Hippocampal formation (tissue), 2 donors: ENCODE results near the gene LIFR.
"Not testable (repeated sequence)": the region's sequence is repeated elsewhere in the genome, so short reads cannot be mapped to it uniquely, and the experiment has no call there.

ENCODE experiments used
- DNase-seq, 2 donors: peaks; one replicate each; lab custom pipeline; 2025; lab: John Stamatoyannopoulos, UW

LIFR gene

GRCh38 chr5:38581597-38581996 lies 25.2 kb upstream of the LIFR start:
- no peak for DNase-seq

DNA sequence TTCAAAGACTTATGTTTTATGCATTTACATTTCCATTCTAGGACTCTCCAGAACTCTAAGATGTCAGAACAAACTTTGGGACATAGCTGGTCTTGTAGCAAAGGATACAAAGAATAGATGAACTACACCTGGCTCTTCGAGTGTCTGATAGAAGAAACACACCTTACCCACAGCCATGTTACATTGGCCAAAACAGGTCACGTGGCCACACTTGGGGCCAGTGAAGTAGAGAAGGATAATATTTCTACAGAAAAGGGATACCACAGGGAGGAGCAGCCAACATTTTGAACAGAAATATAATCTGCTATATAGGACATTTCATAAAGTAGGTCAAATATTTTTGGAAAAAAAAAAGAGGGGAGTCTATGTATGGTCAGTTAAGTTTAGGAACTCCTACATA lies 22.7 kb upstream of the LIFR start:
- no peak for DNase-seq

GRCh38 chr5:38576961-38577684 lies 20.7 kb upstream of the LIFR start:
- DNase-seq = no peak

DNA sequence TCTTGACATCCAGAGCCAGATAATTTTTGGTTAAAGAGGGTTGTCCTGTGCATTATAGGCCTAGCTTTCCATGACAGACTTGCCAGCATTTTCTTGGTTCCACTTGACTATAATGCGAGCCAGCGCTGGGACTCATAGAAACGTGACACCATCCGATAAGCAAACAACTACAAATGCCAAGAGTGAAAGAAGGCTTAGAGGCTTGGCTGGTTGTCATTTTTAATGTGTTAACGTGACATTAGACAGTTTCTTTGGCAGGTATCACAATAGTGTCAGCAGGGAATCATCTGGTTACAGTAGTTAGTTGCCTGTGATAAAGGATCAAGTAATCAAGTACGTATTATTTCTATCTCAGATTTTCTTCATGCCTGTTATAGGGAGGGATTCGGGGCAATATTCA lies 20.0 kb upstream of the LIFR start:
- DNase-seq = no peak

GRCh38 chr5:38575476-38575875 lies 19.0 kb upstream of the LIFR start:
- DNase-seq = no peak

- DNase-seq = no peak
Observed at GRCh38 chr5:38574009-38574408, 17.6 kb upstream of the LIFR start.

GRCh38 chr5:38573521-38573920 lies 17.1 kb upstream of the LIFR start:
- no peak for DNase-seq

DNA sequence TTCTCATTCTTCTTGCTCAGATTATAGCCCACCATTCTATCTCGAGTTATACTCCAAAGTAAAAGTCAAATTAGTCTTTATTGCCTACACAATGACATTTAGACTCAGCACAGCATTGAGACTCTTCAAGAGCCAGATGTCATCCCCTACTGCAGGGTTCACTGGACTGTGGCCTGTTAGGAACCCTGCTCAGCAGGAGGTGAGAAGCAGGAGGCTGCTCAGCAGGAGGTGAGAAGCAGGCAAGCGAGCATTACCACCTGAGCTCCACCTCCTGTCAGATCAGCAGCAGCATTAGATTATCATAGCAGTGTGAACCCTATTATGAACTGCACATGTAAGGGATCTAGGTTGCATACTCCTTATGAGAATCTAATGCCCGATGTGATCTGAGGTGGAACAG lies 12.7 kb upstream of the LIFR start:
- DNase-seq = no peak

GRCh38 chr5:38567306-38567705 lies 10.9 kb upstream of the LIFR start:
- DNase-seq = not testable (repeated sequence)

GRCh38 chr5:38563624-38564023 lies 7.2 kb upstream of the LIFR start:
- no peak for DNase-seq

DNA sequence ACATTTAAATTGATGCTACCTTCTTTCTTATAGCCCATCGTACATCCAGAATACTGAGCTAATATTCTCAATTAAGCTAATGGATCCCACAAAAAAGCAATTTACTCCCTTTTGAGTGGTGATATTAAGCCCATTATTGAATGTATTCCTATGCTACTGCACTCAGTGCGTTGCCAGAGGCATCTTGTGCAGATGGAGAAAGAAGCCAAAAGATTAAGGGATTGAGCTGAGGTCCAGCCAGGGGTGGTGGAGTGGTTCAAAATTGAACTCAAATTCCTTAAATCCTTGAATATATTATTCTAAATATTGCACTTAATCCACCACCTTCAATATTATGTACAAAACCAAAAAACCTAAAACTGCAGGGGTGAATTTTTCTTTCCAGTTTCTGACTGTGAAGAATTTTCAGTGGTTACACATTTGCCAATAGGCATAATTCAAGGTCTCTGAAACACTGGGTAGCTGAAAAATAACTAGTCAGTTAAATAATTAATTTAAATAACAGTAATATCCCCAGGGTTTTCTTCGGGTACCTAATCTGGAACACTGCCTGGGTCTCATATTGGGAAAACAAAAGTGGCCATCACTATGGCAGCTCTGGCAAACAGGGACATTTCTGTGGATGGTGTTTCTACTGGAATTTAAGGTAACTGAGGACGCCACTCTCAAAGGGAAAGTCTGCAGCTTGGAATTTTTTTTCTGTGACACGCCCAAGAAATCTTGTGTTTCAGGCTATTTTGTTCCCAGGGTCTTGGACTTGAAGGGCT lies 6.2 kb upstream of the LIFR start:
- no peak for DNase-seq

GRCh38 chr5:38559428-38559827 lies 3.0 kb upstream of the LIFR start:
- no peak for DNase-seq

DNA sequence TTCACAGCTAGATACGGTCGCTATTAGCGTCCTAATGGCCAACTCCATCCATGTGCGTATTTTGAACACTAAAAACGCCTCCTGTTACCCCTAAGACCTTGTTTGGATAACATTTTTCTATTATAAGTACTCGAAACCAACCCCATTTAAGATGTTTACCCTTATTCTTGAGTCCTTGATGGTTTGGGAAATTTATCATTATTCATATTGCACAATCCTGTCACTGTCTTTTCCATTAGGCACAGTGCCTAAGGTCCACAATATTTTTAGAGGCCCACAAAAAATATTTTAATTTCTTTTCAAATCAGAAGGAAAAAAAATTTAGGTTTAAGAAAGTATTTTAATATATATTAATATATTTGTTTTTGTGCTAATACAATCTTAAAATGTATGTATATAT lies 1.3 kb upstream of the LIFR start:
- DNase-seq = no peak

GRCh38 chr5:38557308-38557710 lies 863 bp upstream of the LIFR start:
- DNase-seq = no peak

DNA sequence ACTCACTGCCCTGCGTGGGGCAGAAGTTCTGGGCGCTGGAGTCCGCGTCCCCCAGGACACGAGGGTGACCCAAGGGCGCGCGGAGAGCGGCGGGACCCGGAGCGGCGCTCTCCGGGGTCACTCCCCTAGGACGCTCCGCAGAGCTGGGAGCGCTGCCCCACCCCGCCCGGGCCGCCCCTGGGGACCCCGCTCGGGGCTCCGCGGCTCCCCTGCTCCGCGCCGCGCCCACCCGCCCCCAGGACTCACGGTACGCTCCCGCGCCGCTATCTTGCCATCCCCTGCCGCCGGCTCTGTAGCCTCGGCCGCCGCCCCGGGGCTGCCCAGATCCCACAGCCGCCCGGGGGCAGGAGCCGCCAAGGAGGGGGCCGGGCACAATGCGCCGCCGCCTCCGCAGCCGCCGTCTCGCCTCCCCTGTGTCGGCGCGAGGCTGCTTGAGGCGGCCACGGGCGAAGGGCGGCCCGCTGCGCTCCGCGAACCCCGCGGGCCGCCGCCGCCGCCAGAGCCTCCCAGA lies 303 bp downstream of the LIFR start:
- peak in 1 of 2 donors; percentile 56 for DNase-seq

- peak in 1 of 2 donors; percentile 55 for DNase-seq
Observed at GRCh38 chr5:38555354-38556087, 925 bp downstream of the LIFR start.

- no peak for DNase-seq
Observed at GRCh38 chr5:38554861-38555260, 1.6 kb downstream of the LIFR start.

GRCh38 chr5:38554403-38554802 lies 2.0 kb downstream of the LIFR start:
- DNase-seq = no peak

DNA sequence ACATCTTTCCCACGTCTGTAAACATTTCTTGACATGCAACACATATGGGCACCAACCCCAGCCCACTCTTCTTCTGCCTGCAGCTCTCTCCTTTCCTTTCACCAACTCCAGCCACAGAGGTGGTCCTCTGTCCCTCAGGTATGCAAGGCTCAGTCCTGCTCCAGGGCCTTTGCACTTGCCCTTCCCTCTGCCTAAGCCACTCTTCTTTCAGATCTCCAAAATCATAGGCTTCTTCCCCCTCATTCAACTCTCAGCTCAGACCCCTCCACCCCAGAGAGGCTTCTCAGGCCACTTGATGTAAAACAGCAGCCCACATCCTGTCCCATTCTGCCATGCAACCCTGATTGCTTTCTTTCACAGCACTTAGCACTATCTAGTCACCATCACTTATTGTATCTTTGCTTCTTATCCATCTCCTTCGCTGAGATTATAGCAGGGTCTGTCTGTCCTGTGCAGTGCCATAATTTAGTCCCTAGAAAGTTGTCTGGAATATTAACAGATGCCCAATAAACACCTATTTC lies 3.4 kb downstream of the LIFR start:
- DNase-seq = no peak

- DNase-seq = peak in 1 of 2 donors; percentile 61
Observed at GRCh38 chr5:38551030-38552017, 5.1 kb downstream of the LIFR start.
